SU-DHL-6 (cell line): Measurements from ENCODE around the gene MYLK.

ENCODE experiments used
- H2AFZ ChIP-seq: fragments of 200-600 bp; sonication (generic); 2 replicates; pipeline ENCODE4 v1.6.1; 2014; ENCODE audit warnings: low read depth, mild to moderate bottlenecking, moderate library complexity, mixed read lengths, antibody characterized with exemption, low read length; ENCODE audit not compliant: severe bottlenecking
- H3F3A ChIP-seq: fragments of 200-600 bp; shearing (Covaris generic); 2 replicates; pipeline ENCODE4 v1.6.0; 2016; ENCODE audit warnings: antibody characterized with exemption, mild to moderate bottlenecking; ENCODE audit not compliant: insufficient read depth
- H3K27ac ChIP-seq: fragments of 200-600 bp; sonication (generic); 2 replicates; pipeline ENCODE4 v1.5.1; 2016; ENCODE audit warnings: low read depth, mild to moderate bottlenecking, low read length, moderate library complexity, mixed read lengths
- H3K27me3 ChIP-seq: fragments of 200-600 bp; sonication (generic), shearing (Covaris generic); 2 replicates; pipeline ENCODE4 v1.6.0; 2014; ENCODE audit warnings: mild to moderate bottlenecking, low read length
- H3K36me3 ChIP-seq: fragments of 200-600 bp; sonication (generic); 2 replicates; pipeline ENCODE4 v1.6.1; 2014; ENCODE audit warnings: mild to moderate bottlenecking, low read length, mixed read lengths
- H3K4me2 ChIP-seq: fragments of 300-600, 200-600 bp; shearing (Covaris generic), sonication (generic); 2 replicates; pipeline ENCODE4 v1.6.0; 2014; ENCODE audit warnings: low read length, low read depth, mild to moderate bottlenecking; ENCODE audit not compliant: poor library complexity, severe bottlenecking
- H3K4me3 ChIP-seq: fragments of 200-600 bp; sonication (generic); 2 replicates; pipeline ENCODE4 v1.5.1; 2014; ENCODE audit warnings: antibody characterized with exemption, low read length, mild to moderate bottlenecking, mixed read lengths; ENCODE audit not compliant: insufficient read depth, poor library complexity, severe bottlenecking
- H3K79me2 ChIP-seq: fragments of 200-600 bp; sonication (generic); 2 replicates; pipeline ENCODE4 v1.6.1; 2014; ENCODE audit warnings: mild to moderate bottlenecking, low read length, moderate library complexity; ENCODE audit not compliant: insufficient read depth
- H3K9ac ChIP-seq: fragments of 200-600 bp; sonication (generic); 2 replicates; pipeline ENCODE4 v1.7.0; 2014; ENCODE audit warnings: mild to moderate bottlenecking, low read length
- H3K9me2 ChIP-seq: fragments of 200-600 bp; sonication (generic); replicated peaks from 2 replicates; pipeline ENCODE4 v1.6.1; 2014; ENCODE audit warnings: low read length; ENCODE audit not compliant: insufficient read depth
- H3K9me3 ChIP-seq: fragments of 200-600 bp; sonication (generic); 2 replicates; pipeline ENCODE4 v1.6.1; 2014; ENCODE audit warnings: low read length, mixed read lengths; ENCODE audit not compliant: insufficient read depth
- H4K20me1 ChIP-seq: fragments of 200-600 bp; sonication (generic); 2 replicates; pipeline ENCODE4 v1.6.1; 2014; ENCODE audit warnings: low read depth, mild to moderate bottlenecking, antibody characterized with exemption, low read length, moderate library complexity, mixed read lengths
- CTCF ChIP-seq: fragments of 200-600 bp; sonication (generic); IDR thresholded peaks from one replicate; pipeline ENCODE4 v1.5.1; 2017; ENCODE audit warnings: antibody characterized with exemption, mild to moderate bottlenecking, low read length, moderate library complexity; ENCODE audit not compliant: insufficient read depth, poor library complexity, severe bottlenecking
- EZH2phosphoT487 ChIP-seq: fragments of 200-600 bp; sonication (generic), shearing (Covaris generic); conservative IDR thresholded peaks from 2 replicates; pipeline ENCODE4 v1.6.1; 2018; ENCODE audit warnings: mild to moderate bottlenecking, antibody characterized with exemption, low read length, moderate library complexity, mixed read lengths

The MYLK gene

GRCh38 chr3:123723522-123724168, 160.5 kb downstream of the MYLK start:
- H3K27ac ChIP-seq, result no peak overlapping the region
- TF ChIP-seq EZH2phosphoT487 (no peak), CTCF (peak; percentile 72)
- no peak overlapping the region for H2AFZ ChIP-seq
- no peaks in the 10 kb centered on the region for H3K27me3 ChIP-seq
- no peaks in the 10 kb centered on the region for H3K9me2 ChIP-seq
- H4K20me1 ChIP-seq, result no peaks in the 10 kb centered on the region
- no peaks in the 10 kb centered on the region for H3K79me2 ChIP-seq
- no peak overlapping the region for H3K4me3 ChIP-seq
- H3K36me3 ChIP-seq, result no peaks in the 10 kb centered on the region
- H3K9me3 ChIP-seq, result no peaks in the 10 kb centered on the region
- H3K4me2 ChIP-seq, result no peak overlapping the region
- no peak overlapping the region for H3K9ac ChIP-seq
- no peaks in the 10 kb centered on the region for H3F3A ChIP-seq

- Histone ChIP-seq H3K79me2 (no peaks in the 10 kb centered on the region), H3K4me2 (no peak overlapping the region), H3K9ac (no peak overlapping the region), H3K9me2 (no peaks in the 10 kb centered on the region), H4K20me1 (no peaks in the 10 kb centered on the region), H3K9me3 (no peaks in the 10 kb centered on the region), H3K27ac (no peak overlapping the region), H3K36me3 (no peaks in the 10 kb centered on the region), H3K27me3 (no peaks in the 10 kb centered on the region), H3F3A (no peaks in the 10 kb centered on the region), H3K4me3 (no peak overlapping the region), H2AFZ (no peak overlapping the region)
- TF ChIP-seq EZH2phosphoT487 (no peak), CTCF (no peak)
These were observed 161.1 kb downstream of the MYLK start for GRCh38 chr3:123723070-123723469.

- Histone ChIP-seq H3K9me3 (no peaks in the 10 kb centered on the region), H3K27ac (no peak overlapping the region), H3K4me3 (no peak overlapping the region), H3K79me2 (no peaks in the 10 kb centered on the region), H4K20me1 (no peaks in the 10 kb centered on the region), H3F3A (no peaks in the 10 kb centered on the region), H3K36me3 (no peaks in the 10 kb centered on the region), H3K9me2 (no peaks in the 10 kb centered on the region), H3K4me2 (no peak overlapping the region), H3K27me3 (no peaks in the 10 kb centered on the region), H2AFZ (no peak overlapping the region), H3K9ac (no peak overlapping the region)
- TF ChIP-seq EZH2phosphoT487 (no peak), CTCF (no peak)
These were observed 161.7 kb downstream of the MYLK start for GRCh38 chr3:123722456-123722855.
